A549 (cell line): ENCODE data around the gene TOP3B. TPM values are rescaled to one million over a fixed set of nuclear protein-coding genes. Genes with fewer than 3 reads are reported as not detected.
A peak's percentile ranks its signal among the peaks of the same experiment; 100 is the strongest.

Source experiments
- ATAC-seq, 2 experiments: fragments of 200-7000 bp in 1 of 2; fragments of >200 bp in 1 of 2; cut with Nextera tagmentation in 1 of 2; cut with Tn5 transposase in 1 of 2; 3 replicates each; pipeline versions ENCODE4 v1.8.0 to v1.9.1; 2018 to 2020; ENCODE audit warnings: mild to moderate bottlenecking in 1 of 2, moderate library complexity in 1 of 2
- CTCF ChIA-PET: fragments of 300-600 bp; sonication (Branson Sonifier 250); formaldehyde crosslinking; extraction: SDS; loops from one replicate; lab custom pipeline; 2021; ENCODE audit warnings: antibody characterized with exemption, inconsistent platforms; lab: Yijun Ruan, JAX
- POLR2A ChIA-PET: fragments of 350-600 bp; formaldehyde crosslinking; extraction: SDS; loops from one replicate; lab custom pipeline; 2021; ENCODE audit warnings: antibody characterized with exemption, inconsistent platforms; lab: Yijun Ruan, JAX
- DNase-seq, 2 experiments: peaks; one replicate each; pipeline versions ENCODE4 v3.0.0 to v3.0.0-alpha.2; 2011 to 2016; ENCODE audit warnings: low read depth in 1 of 2, low spot score in 1 of 2
- FAIRE-seq: peaks from 2 replicates; lab custom pipeline; 2011; peaks lifted over from hg19 to GRCh38; lab: Jason Lieb, UNC
- H3K27ac ChIP-seq, 2 experiments: fragments of >200 bp; sonication (Bioruptor Twin); formaldehyde crosslinking; 3 replicates each; pipeline ENCODE4 v1.5.1; 2016 to 2017
- H3K4me1 ChIP-seq: fragments of >200 bp; sonication (Bioruptor Twin); formaldehyde crosslinking; 3 replicates; pipeline ENCODE4 v1.6.1; 2016
- H3K4me2 ChIP-seq: fragments of >200 bp; sonication (Bioruptor Twin); formaldehyde crosslinking; 3 replicates; pipeline ENCODE4 v1.6.1; 2016
- H3K4me3 ChIP-seq: fragments of >200 bp; sonication (Bioruptor Twin); formaldehyde crosslinking; 3 replicates; pipeline ENCODE4 v1.5.1; 2016
- H3K9me3 ChIP-seq: fragments of >200 bp; sonication (Bioruptor Twin); formaldehyde crosslinking; 3 replicates; pipeline ENCODE4 v1.6.1; 2016
- ATOH8 ChIP-seq: fragments of 250-450 bp; sonication (Bioruptor Pico); IDR thresholded peaks from 2 replicates; pipeline ENCODE4 v1.5.0; 2020; ENCODE audit warnings: low read depth, mild to moderate bottlenecking, moderate library complexity
- CTCF ChIP-seq: fragments of >200 bp; sonication (Bioruptor Twin); formaldehyde crosslinking; IDR thresholded peaks from 3 replicates; pipeline ENCODE4 v1.5.1; 2016
- ESRRA ChIP-seq: fragments of 150-350 bp; IDR thresholded peaks from 2 replicates; pipeline ENCODE4 v1.6.1; 2014; ENCODE audit warnings: mild to moderate bottlenecking, low read length, borderline replicate concordance
- HEYL ChIP-seq: fragments of 250-450 bp; sonication (Bioruptor Pico); IDR thresholded peaks from 2 replicates; pipeline ENCODE4 v1.8.0; 2021; ENCODE audit warnings: mild to moderate bottlenecking, moderate library complexity
- HMGXB4 ChIP-seq: fragments of 250-450 bp; sonication (Bioruptor Pico); IDR thresholded peaks from 2 replicates; pipeline ENCODE4 v1.5.0; 2021; ENCODE audit warnings: mild to moderate bottlenecking, moderate library complexity, borderline replicate concordance
- JUN ChIP-seq, 2 experiments: fragments of >200 bp; sonication (Bioruptor Twin); formaldehyde crosslinking; IDR thresholded peaks; 2 replicates in 1 of 2; 3 replicates in 1 of 2; pipeline ENCODE4 v1.6.1; 2016 to 2017
- JUNB ChIP-seq: fragments of >200 bp; sonication (Bioruptor Twin); formaldehyde crosslinking; IDR thresholded peaks from 2 replicates; pipeline ENCODE4 v1.6.1; 2016
- KDM5A ChIP-seq: fragments of 200-600 bp; sonication (generic); IDR thresholded peaks from 2 replicates; pipeline ENCODE4 v1.6.1; 2016; ENCODE audit warnings: antibody characterized with exemption, mild to moderate bottlenecking
- NFE2L2 ChIP-seq: fragments of 150-350 bp; conservative IDR thresholded peaks from 2 replicates; pipeline ENCODE4 v1.6.1; 2014; ENCODE audit warnings: low read length
- POLR2A ChIP-seq: IDR thresholded peaks from 2 replicates; pipeline ENCODE4 v1.6.1; 2012; ENCODE audit warnings: mild to moderate bottlenecking, low read length
- RAD21 ChIP-seq, 2 experiments: fragments of >200 bp in 1 of 2; sonication (Bioruptor Twin) in 1 of 2; formaldehyde crosslinking in 1 of 2; IDR thresholded peaks in 1 of 2; conservative IDR thresholded peaks in 1 of 2; 2 replicates in 1 of 2; 3 replicates in 1 of 2; pipeline ENCODE4 v1.6.1; 2012 to 2018; ENCODE audit warnings: inconsistent platforms in 1 of 2
- SMC3 ChIP-seq: fragments of >200 bp; sonication (Bioruptor Twin); formaldehyde crosslinking; IDR thresholded peaks from 3 replicates; pipeline ENCODE4 v1.6.1; 2018; ENCODE audit warnings: inconsistent platforms
- TP53 ChIP-seq: fragments of 250-450 bp; sonication (Bioruptor Pico); IDR thresholded peaks from 2 replicates; pipeline ENCODE4 v1.5.0; 2021; ENCODE audit warnings: mild to moderate bottlenecking, moderate library complexity
- ZC3H11A ChIP-seq: fragments of 450-650 bp; IDR thresholded peaks from 2 replicates; pipeline ENCODE4 v1.6.1; 2014; ENCODE audit warnings: antibody characterized with exemption, mild to moderate bottlenecking
- ZSCAN20 ChIP-seq: fragments of 250-450 bp; sonication (Bioruptor Pico); IDR thresholded peaks from 2 replicates; pipeline ENCODE4 v1.8.0; 2022; ENCODE audit warnings: mild to moderate bottlenecking, moderate library complexity
- WGBS: methylation state at CpG from one replicate; pipeline ENCODE4 v1.1.6; 2017; ENCODE audit errors: missing lambda C conversion rate; 5-methylcytosine and 5-hydroxymethylcytosine counted together
- polyA plus RNA-seq, 4 experiments: library from polyadenylated mRNA; depleted of rRNA in 3 of 4; stranded (reverse); fragments of >200 nt; fragmentation: RNase III in 1 of 4; extraction: RNeasy Plus Mini Kit Qiagen cat#74134 plus additional on column Dnase treatment in 1 of 4; gene quantifications; 2 replicates in 3 of 4; 3 replicates in 1 of 4; pipeline ENCODE4 v1.2.3, GENCODE V29; 2011 to 2017
- TF ChIP-seq, protein P1 (sequence below): IDR thresholded peaks from 2 replicates; pipeline ENCODE4 v1.6.1; 2012; ENCODE audit warnings: low read depth, borderline replicate concordance

TOP3B gene
- polyA plus RNA-seq, 2 of the 4 experiments (the other 2 are of a cell fraction), result 11.5 to 19.8 TPM

DNA sequence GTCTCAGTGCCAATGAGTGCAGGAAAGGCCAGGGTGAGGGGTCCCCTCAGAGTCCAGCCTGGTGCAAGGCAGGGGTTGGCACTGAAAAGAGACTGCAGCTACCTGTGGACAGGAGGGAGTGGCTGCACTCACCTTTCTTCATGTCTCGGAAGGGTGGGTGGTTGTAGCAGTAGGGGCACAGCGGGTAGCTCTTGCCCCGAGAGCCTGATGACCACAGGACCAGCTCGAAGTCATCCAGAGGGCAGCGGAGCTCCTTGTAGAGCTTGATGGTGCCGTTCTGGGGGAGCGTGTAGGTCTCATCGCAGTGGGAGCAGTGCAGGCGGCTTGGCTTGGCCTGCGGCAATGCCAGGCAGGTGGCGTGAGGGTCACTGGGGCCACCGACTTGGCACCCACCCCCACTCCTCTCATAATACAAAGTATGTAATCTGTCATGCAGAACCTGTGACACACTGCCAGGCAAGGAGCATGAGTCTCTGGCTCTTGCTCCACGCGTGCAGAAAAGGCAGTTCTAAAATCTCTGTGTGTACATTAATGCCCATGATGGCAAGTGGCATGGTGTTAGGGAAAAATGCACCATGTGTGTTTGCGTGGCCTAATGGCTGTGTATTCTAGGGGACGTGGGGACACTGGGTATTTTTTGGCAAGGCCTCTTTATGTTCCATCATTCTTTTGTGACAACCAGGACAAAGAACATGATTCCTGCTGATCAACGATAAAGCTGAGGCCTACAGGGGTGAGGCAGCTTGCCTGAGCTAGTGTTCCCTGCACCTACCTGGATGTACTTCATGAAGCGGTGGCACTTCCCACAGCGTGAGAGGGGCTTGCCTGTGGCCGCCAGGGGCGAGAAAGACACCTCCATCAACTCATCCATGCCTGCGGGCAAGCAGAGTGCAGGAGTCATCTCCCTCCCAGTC, 24.0 kb downstream of the TOP3B start:
- H3K4me3 ChIP-seq, result no peak overlapping the region
- DNase-seq (no peak), ATAC-seq (no peak), FAIRE-seq (no peak)
- WGBS, result 91% methylated on average over 14 of the region's 22 CpGs
- H3K4me1 ChIP-seq, result no peaks in the 10 kb centered on the region
- no peaks in the 10 kb centered on the region for H3K9me3 ChIP-seq
- H3K27ac ChIP-seq, result no peak overlapping the region
- TF ChIP-seq ZC3H11A (no peak), ESRRA (no peak), KDM5A (no peak), JUNB (no peak), ATOH8 (CRISPR knock-in tag) (no peak), HMGXB4 (CRISPR knock-in tag) (no peak)
- ChIA-PET POLR2A (no interaction called here), CTCF (interaction anchor here (1.4 kb wide), 2 partner anchors 9 to 20 kb away, joined by 3 to 5 read pairs; no protein-coding TSS in a partner anchor)
- H3K4me2 ChIP-seq, result no peak overlapping the region

GRCh38 chr22:21952586-21953571, 29.7 kb downstream of the TOP3B start, which contains the start of gene PPM1F:
Gene PPM1F, minus strand, starts transcription at chr22:21952848. Its CDS starts 6,800 bp downstream, at chr22:21946048.
- ChIA-PET CTCF (interaction anchor here (0.6 to 3.9 kb wide), 25 partner anchors 9 to 253 kb away, joined by 3 to 65 read pairs (median 3); no protein-coding TSS in a partner anchor), POLR2A (interaction anchor here (1.1 kb wide), 1 partner anchor 10 kb away, joined by 3 read pairs; no protein-coding TSS in a partner anchor)
- Histone ChIP-seq H3K27ac (peak within 1 kb of the TSS; percentile 85 to 91), H3K4me2 (peak within 1 kb of the TSS; percentile 91), H3K9me3 (no peaks in the 10 kb centered on the region), H3K4me1 (0 out of 3 replicates have a peak, but pooled peaks cover 4% of the 10 kb centered on the region), H3K4me3 (peak within 1 kb of the TSS; percentile 74)
- no peak for FAIRE-seq
- ATAC-seq, result peak; percentile 81 to 83
- DNase-seq, result peak; percentile 51 to 55
- WGBS, result 26% methylated on average over 16 of the region's 58 CpGs
- TF ChIP-seq HEYL, result no peak
- TF ChIP-seq POLR2A, result peak; percentile 41
- no peak for TF ChIP-seq NFE2L2
- TF ChIP-seq JUN (IDR thresholded peaks at IDR 0.05), result 0 out of 5 replicates have a peak, but pooled peaks of 1 of the 2 experiments have one; percentile 42
- TF ChIP-seq, protein P1, sequence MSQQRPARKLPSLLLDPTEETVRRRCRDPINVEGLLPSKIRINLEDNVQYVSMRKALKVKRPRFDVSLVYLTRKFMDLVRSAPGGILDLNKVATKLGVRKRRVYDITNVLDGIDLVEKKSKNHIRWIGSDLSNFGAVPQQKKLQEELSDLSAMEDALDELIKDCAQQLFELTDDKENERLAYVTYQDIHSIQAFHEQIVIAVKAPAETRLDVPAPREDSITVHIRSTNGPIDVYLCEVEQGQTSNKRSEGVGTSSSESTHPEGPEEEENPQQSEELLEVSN, result peak; percentile 44; the same call in 1 of the 2 replicates
- peak; percentile 62; the same call in 2 of the 3 replicates for TF ChIP-seq SMC3
- peak; percentile 39 to 54 for TF ChIP-seq RAD21 (conservative IDR thresholded peaks at IDR 0.05 in 1 of 2, IDR thresholded peaks at IDR 0.05 in 1 of 2)
- TF ChIP-seq CTCF, result peak; percentile 80
- no peak for TF ChIP-seq ZSCAN20 (CRISPR knock-in tag)
- 0 out of 2 replicates have a peak, but pooled peaks have one; percentile 48 for TF ChIP-seq TP53 (CRISPR knock-in tag)
